Occipital lobe (tissue), 2 donors: ENCODE results near the gene SRC. TPM values are rescaled to one million over a fixed set of nuclear protein-coding genes. Genes with fewer than 3 reads are reported as not detected.

Source experiments
- DNase-seq: peaks from one replicate; lab custom pipeline; 2025; lab: John Stamatoyannopoulos, UW
- total RNA-seq: library from RNA; depleted of rRNA; stranded (reverse); fragments of >200 nt; gene quantifications from one replicate; pipeline ENCODE4 v1.2.3, GENCODE V29; 2014

The SRC gene
- total RNA-seq, 1 donor from 2014 or later: 19.2 TPM

GRCh38 chr20:37349517-37350491 is 3.9 kb downstream of the SRC start:
- no peak for DNase-seq

GRCh38 chr20:37350649-37351574 is 5.0 kb downstream of the SRC start:
- no peak for DNase-seq

- DNase-seq: no peak
Observed at GRCh38 chr20:37351689-37352607, 6.0 kb downstream of the SRC start.

- DNase-seq: no peak
Observed at GRCh38 chr20:37352608-37352980, 6.7 kb downstream of the SRC start.

GRCh38 chr20:37353285-37353849 is 7.4 kb downstream of the SRC start:
- DNase-seq: no peak

- DNase-seq: no peak
Observed at GRCh38 chr20:37354210-37355195, 8.6 kb downstream of the SRC start.

GRCh38 chr20:37355252-37356180 is 9.6 kb downstream of the SRC start:
- no peak for DNase-seq

- no peak for DNase-seq
Observed at GRCh38 chr20:37356387-37356786, 10.4 kb downstream of the SRC start.

- DNase-seq: no peak
Observed at GRCh38 chr20:37356961-37357371, 11.0 kb downstream of the SRC start.

- no peak for DNase-seq
Observed at GRCh38 chr20:37357481-37358365, 11.8 kb downstream of the SRC start.

- DNase-seq: no peak
Observed at GRCh38 chr20:37358366-37359150, 12.6 kb downstream of the SRC start.

GRCh38 chr20:37359331-37359730 is 13.4 kb downstream of the SRC start:
- DNase-seq: no peak

- DNase-seq: no peak
Observed at GRCh38 chr20:37359836-37360235, 13.9 kb downstream of the SRC start.

GRCh38 chr20:37360391-37361115 is 14.6 kb downstream of the SRC start:
- DNase-seq: no peak

- no peak for DNase-seq
Observed at GRCh38 chr20:37361336-37361735, 15.4 kb downstream of the SRC start.
